Endodermal cell (in vitro differentiated cells): ENCODE data around the gene OGFR. TPM values are rescaled to one million over a fixed set of nuclear protein-coding genes. Genes with fewer than 3 reads are reported as not detected.
A peak's percentile ranks its signal among the peaks of the same experiment; 100 is the strongest.

Source experiments
- DNase-seq: peaks from one replicate; pipeline ENCODE4 v3.0.0-alpha.2; 2017
- H3K27ac ChIP-seq: 2 replicates; pipeline ENCODE4 v1.5.1; 2013; ENCODE audit warnings: mild to moderate bottlenecking, low read depth, low read length, moderate library complexity
- H3K27me3 ChIP-seq: 2 replicates; pipeline ENCODE4 v1.6.1; 2013; ENCODE audit warnings: mild to moderate bottlenecking, low read length, moderate library complexity; ENCODE audit not compliant: insufficient read depth, control insufficient read depth, poor library complexity, severe bottlenecking
- H3K36me3 ChIP-seq: 2 replicates; pipeline ENCODE4 v1.7.0; 2013; ENCODE audit warnings: mild to moderate bottlenecking, low read length, moderate library complexity; ENCODE audit not compliant: control insufficient read depth, insufficient read depth
- H3K4me1 ChIP-seq: one replicate; pipeline ENCODE4 v1.7.0; 2013; ENCODE audit warnings: low read length; ENCODE audit not compliant: control insufficient read depth, insufficient read depth
- H3K4me3 ChIP-seq: 2 replicates; pipeline ENCODE4 v1.5.1; 2013; ENCODE audit warnings: mild to moderate bottlenecking, low read length, moderate library complexity
- H3K9ac ChIP-seq: 2 replicates; pipeline ENCODE4 v1.6.1; 2013; ENCODE audit warnings: mild to moderate bottlenecking, low read length, moderate library complexity; ENCODE audit not compliant: poor library complexity, severe bottlenecking; ENCODE audit errors: extremely low read depth
- H3K9me3 ChIP-seq: 2 replicates; pipeline ENCODE4 v1.6.1; 2013; ENCODE audit warnings: mild to moderate bottlenecking, low read length, moderate library complexity; ENCODE audit not compliant: control insufficient read depth
- H3K27ac Mint-ChIP-seq: 2 replicates; pipeline ENCODE4 v1.8.0; 2020; ENCODE audit warnings: mixed read lengths
- H3K27me3 Mint-ChIP-seq: 2 replicates; pipeline ENCODE4 v1.8.0; 2021; ENCODE audit warnings: mild to moderate bottlenecking, mixed read lengths; ENCODE audit not compliant: insufficient read depth
- H3K36me3 Mint-ChIP-seq: 2 replicates; pipeline ENCODE4 v1.8.0; 2020; ENCODE audit warnings: low read depth, mixed read lengths
- H3K4me1 Mint-ChIP-seq: 2 replicates; pipeline ENCODE4 v1.8.0; 2020; ENCODE audit warnings: mixed read lengths
- H3K4me3 Mint-ChIP-seq: 2 replicates; pipeline ENCODE4 v1.8.0; 2020; ENCODE audit warnings: mild to moderate bottlenecking, moderate library complexity, mixed read lengths
- H3K9me3 Mint-ChIP-seq: 2 replicates; pipeline ENCODE4 v1.8.0; 2020; ENCODE audit warnings: mild to moderate bottlenecking, mixed read lengths
- WGBS, 2 experiments: methylation state at CpG; one replicate each; pipeline versions ENCODE4 v1.1.5 to v1.1.7; 2013; ENCODE audit warnings: missing lambda C conversion rate in 2 of 2, mixed read lengths in 1 of 2; ENCODE audit not compliant: insufficient coverage in 1 of 2, insufficient read length in 1 of 2; 5-methylcytosine and 5-hydroxymethylcytosine counted together
- total RNA-seq, 2 donors: library from RNA; stranded (reverse); fragmentation: NEBNext Ultra II Directional in 1 of 2; extraction: Animal tissue kit (Norgen Biotek cat#: 25700) in 1 of 2; gene quantifications; 2 replicates in 1 of 2; 3 replicates in 1 of 2; pipeline ENCODE4 v1.2.1, GENCODE V29; 2021
- TF ChIP-seq, protein P1 (sequence below): fragments of 200-600 bp; sonication (generic); conservative IDR thresholded peaks from 2 replicates; pipeline ENCODE4 v1.5.0; 2021; ENCODE audit warnings: antibody characterized with exemption, mild to moderate bottlenecking

OGFR gene
- total RNA-seq, 2 donors from 2014 or later: 28.1 to 28.5 TPM

GRCh38 chr20:62768551-62769287, 35.9 kb upstream of the OGFR start:
- H3K9me3 Mint-ChIP-seq: no peaks in the 10 kb centered on the region
- Histone ChIP-seq H3K4me1 (no peaks in the 10 kb centered on the region), H3K4me3 (no peak overlapping the region), H3K36me3 (no peaks in the 10 kb centered on the region), H3K9me3 (no peaks in the 10 kb centered on the region), H3K27me3 (no peaks in the 10 kb centered on the region), H3K27ac (peak overlapping the region; percentile 87), H3K9ac (no peak overlapping the region)
- H3K27ac Mint-ChIP-seq: no peak overlapping the region
- no peak for DNase-seq
- no peaks in the 10 kb centered on the region for H3K36me3 Mint-ChIP-seq
- WGBS, 2 experiments: 72 to 78% methylated on average over 6 to 21 of the region's 21 CpGs
- TF ChIP-seq, protein P1, sequence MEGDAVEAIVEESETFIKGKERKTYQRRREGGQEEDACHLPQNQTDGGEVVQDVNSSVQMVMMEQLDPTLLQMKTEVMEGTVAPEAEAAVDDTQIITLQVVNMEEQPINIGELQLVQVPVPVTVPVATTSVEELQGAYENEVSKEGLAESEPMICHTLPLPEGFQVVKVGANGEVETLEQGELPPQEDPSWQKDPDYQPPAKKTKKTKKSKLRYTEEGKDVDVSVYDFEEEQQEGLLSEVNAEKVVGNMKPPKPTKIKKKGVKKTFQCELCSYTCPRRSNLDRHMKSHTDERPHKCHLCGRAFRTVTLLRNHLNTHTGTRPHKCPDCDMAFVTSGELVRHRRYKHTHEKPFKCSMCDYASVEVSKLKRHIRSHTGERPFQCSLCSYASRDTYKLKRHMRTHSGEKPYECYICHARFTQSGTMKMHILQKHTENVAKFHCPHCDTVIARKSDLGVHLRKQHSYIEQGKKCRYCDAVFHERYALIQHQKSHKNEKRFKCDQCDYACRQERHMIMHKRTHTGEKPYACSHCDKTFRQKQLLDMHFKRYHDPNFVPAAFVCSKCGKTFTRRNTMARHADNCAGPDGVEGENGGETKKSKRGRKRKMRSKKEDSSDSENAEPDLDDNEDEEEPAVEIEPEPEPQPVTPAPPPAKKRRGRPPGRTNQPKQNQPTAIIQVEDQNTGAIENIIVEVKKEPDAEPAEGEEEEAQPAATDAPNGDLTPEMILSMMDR: no peak
- no peaks in the 10 kb centered on the region for H3K27me3 Mint-ChIP-seq
- H3K4me3 Mint-ChIP-seq: no peak overlapping the region
- H3K4me1 Mint-ChIP-seq: no peaks in the 10 kb centered on the region

GRCh38 chr20:62769346-62770071, 35.1 kb upstream of the OGFR start:
- no peaks in the 10 kb centered on the region for H3K27me3 ChIP-seq

GRCh38 chr20:62770111-62770910, 34.3 kb upstream of the OGFR start:
- 90 to 94% methylated on average over 18 to 20 of the region's 20 CpGs for WGBS, 2 experiments
- TF ChIP-seq, protein P1: no peak
- Mint-ChIP-seq H3K36me3 (no peaks in the 10 kb centered on the region), H3K9me3 (no peaks in the 10 kb centered on the region), H3K4me3 (no peak overlapping the region), H3K27me3 (no peaks in the 10 kb centered on the region), H3K27ac (no peak overlapping the region), H3K4me1 (no peaks in the 10 kb centered on the region)
- H3K27ac ChIP-seq: no peak overlapping the region
- H3K4me1 ChIP-seq: no peaks in the 10 kb centered on the region
- no peak overlapping the region for H3K4me3 ChIP-seq
- no peak for DNase-seq
- H3K36me3 ChIP-seq: no peaks in the 10 kb centered on the region
- no peaks in the 10 kb centered on the region for H3K27me3 ChIP-seq
- H3K9ac ChIP-seq: no peak overlapping the region
- H3K9me3 ChIP-seq: no peaks in the 10 kb centered on the region

More at GRCh38 chr20:62769346-62770071, 35.1 kb upstream of the OGFR start:
- Histone ChIP-seq H3K9me3 (no peaks in the 10 kb centered on the region), H3K36me3 (no peaks in the 10 kb centered on the region), H3K9ac (no peak overlapping the region), H3K4me1 (no peaks in the 10 kb centered on the region), H3K4me3 (no peak overlapping the region), H3K27ac (peak overlapping the region; percentile 87)
- H3K36me3 Mint-ChIP-seq: no peaks in the 10 kb centered on the region
- no peaks in the 10 kb centered on the region for H3K9me3 Mint-ChIP-seq
- no peak for DNase-seq
- no peaks in the 10 kb centered on the region for H3K27me3 Mint-ChIP-seq
- no peak overlapping the region for H3K27ac Mint-ChIP-seq
- H3K4me1 Mint-ChIP-seq: no peaks in the 10 kb centered on the region
- TF ChIP-seq, protein P1: no peak
- H3K4me3 Mint-ChIP-seq: no peak overlapping the region
- 90 to 93% methylated on average over 11 to 16 of the region's 16 CpGs for WGBS, 2 experiments
